GM18511 (cell line): ENCODE results near the gene ABCB9.
A peak's percentile ranks its signal among the peaks of the same experiment; 100 is the strongest.
"Not testable (repeated sequence)": the region's sequence is repeated elsewhere in the genome, so short reads cannot be mapped to it uniquely, and the experiment has no call there.

Experiments used
- ATAC-seq: cut with Tn5 transposase; IDR thresholded peaks from one replicate; pipeline ENCODE4 v1.9.1; 2021; ENCODE audit warnings: mild to moderate bottlenecking, moderate library complexity; ENCODE audit not compliant: unreplicated experiment

ABCB9 gene

GRCh38 chr12:122965851-122966742 is at the start of gene ABCB9:
Gene ABCB9, minus strand, starts transcription at chr12:122966463. Its CDS starts 6,228 bp downstream, at chr12:122960235.
- ATAC-seq, result peak; percentile 80

GRCh38 chr12:123014473-123014872 is 48.2 kb upstream of the ABCB9 start:
- not testable (repeated sequence) for ATAC-seq

DNA sequence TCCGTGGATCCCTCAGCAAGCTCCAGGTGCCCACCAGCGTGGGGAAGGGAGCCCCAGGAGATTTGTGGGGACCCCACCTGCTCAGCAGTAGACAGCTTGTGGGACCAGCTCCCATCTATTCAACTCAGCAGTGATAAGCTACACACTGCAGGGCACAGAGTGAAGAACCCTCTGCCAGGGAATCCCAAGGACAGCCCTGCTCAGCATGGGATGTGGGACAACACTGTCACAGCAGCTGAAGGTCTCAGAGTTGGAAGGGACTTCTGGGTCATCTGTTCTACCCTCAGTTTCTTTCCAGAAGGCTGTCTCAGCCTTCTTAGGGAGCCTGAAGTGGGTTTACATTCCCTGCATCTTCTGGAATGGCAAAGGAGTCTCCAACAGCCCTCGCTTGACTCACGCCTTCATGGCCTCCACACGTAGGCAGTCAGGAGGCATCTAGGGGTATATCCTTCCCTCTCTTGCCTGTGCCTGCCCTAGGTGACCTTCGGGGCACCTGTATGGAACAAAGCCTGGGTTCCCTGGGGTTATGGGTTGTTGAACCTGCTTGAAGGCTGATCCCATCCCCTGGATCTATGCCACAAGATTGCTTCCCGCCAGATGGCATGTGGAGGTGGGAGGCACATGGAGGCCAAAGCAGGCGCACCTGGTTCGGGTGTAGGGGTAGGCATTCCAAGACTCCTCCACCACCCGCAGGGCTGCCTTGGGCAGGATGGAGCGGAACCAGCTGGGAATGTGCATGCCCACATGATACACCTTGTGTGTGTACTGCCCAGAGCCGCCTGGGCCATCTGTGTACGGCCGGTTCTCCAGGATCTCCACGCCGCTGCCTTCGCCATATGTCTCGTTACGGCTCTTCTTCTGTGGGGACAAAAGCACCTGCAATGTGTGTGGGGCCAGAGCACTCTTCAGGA is 47.2 kb upstream of the ABCB9 start:
- no peak for ATAC-seq

DNA sequence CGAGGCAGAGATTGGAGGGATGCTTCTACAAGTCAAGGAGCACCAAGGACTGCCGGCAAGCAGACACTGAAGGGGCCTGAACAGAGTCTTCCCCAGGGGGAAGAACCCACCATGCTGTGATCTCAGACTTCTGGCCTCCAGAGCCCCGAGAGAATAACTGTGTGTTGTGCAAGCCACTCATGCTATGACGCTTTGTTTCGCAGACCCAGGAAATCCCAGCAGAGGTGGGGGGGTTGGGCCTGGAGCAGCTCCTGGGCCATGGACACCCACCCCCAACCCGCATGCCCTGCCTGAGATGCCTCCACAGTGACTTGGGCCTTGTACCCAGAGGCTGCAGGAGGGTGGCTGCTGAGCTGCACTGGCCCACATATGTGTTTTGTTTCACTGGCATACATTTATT is 45.4 kb upstream of the ABCB9 start:
- no peak for ATAC-seq

DNA sequence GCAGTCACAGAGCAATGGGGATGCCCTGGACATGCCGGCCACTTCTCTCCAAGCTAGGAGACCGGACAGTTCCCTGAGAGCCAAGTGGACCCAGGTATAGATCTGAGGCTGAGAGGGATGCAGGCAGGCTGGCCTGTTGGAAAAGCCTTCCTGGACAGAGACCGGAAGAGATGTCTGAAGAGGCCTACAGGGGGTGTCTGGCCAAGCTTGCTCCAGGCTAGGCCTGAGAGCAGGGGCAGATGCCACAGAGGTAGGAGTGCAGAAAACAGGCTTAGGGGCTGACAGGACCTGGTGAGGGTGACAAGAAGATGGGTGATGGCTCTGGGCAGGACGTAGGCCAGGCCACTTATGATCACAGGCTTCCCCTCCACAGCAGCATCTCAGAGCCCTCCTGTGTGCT is 44.4 kb upstream of the ABCB9 start:
- no peak for ATAC-seq

GRCh38 chr12:123010110-123010509 is 43.8 kb upstream of the ABCB9 start:
- no peak for ATAC-seq

GRCh38 chr12:123006977-123007376 is 40.7 kb upstream of the ABCB9 start:
- ATAC-seq, result no peak

DNA sequence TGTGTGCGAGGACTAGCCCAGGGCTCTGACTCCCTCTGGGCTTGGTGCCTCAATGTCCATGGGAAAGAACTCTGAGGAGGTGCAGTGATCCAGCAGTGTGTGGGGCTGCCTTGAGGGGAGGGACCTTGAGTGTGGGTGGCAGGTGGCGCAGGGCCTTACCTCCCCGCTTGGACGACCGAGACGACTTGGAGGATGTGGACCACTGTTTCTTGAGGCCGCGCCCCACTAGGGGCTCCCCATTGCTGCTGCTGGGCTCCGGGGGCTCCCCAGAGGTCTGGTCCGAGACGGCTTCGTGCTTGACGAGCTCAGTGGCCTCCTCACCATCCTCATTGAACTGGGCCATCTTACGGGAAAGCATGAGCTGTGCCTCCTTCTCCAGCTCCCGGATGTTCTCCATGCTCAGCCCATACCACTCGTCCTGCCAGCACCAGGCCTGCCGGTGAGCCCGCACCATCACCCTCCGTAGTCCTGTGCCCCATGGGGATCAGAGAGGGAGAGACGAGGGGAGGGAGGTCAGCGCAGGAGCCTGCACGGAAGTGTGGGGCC is 38.9 kb upstream of the ABCB9 start:
- no peak for ATAC-seq

GRCh38 chr12:123004287-123004686 is 38.0 kb upstream of the ABCB9 start:
- ATAC-seq, result no peak

GRCh38 chr12:123003257-123003656 is 37.0 kb upstream of the ABCB9 start:
- no peak for ATAC-seq

- ATAC-seq, result no peak
Measured at GRCh38 chr12:123001464-123001863, 35.2 kb upstream of the ABCB9 start.

- ATAC-seq, result no peak
Measured at GRCh38 chr12:123000578-123000977, 34.3 kb upstream of the ABCB9 start.

- ATAC-seq, result no peak
Measured at GRCh38 chr12:122999986-123000420, 33.7 kb upstream of the ABCB9 start.

GRCh38 chr12:122999196-122999946 is 33.1 kb upstream of the ABCB9 start:
- no peak for ATAC-seq

DNA sequence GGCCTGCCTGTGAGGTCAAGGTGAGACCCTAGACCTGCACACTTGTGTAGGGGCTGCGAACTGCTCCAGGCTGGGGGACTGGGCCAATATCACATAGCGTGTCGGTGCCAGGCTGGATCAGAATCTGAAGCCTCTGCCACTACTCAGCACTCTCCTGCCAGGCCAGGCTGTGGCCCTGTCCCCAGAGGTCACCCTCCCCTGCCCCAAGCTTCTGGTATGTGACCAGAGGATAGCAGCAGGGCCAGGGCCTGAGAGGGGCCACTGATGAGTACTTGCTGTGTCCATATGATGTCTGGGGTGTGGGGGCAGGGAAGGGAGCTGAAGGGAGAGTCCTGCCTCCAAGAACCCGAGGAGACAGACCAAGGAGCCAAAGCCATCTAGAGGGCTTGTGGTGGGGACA is 32.1 kb upstream of the ABCB9 start:
- no peak for ATAC-seq

GRCh38 chr12:122997343-122998250 is 31.3 kb upstream of the ABCB9 start:
- no peak for ATAC-seq

DNA sequence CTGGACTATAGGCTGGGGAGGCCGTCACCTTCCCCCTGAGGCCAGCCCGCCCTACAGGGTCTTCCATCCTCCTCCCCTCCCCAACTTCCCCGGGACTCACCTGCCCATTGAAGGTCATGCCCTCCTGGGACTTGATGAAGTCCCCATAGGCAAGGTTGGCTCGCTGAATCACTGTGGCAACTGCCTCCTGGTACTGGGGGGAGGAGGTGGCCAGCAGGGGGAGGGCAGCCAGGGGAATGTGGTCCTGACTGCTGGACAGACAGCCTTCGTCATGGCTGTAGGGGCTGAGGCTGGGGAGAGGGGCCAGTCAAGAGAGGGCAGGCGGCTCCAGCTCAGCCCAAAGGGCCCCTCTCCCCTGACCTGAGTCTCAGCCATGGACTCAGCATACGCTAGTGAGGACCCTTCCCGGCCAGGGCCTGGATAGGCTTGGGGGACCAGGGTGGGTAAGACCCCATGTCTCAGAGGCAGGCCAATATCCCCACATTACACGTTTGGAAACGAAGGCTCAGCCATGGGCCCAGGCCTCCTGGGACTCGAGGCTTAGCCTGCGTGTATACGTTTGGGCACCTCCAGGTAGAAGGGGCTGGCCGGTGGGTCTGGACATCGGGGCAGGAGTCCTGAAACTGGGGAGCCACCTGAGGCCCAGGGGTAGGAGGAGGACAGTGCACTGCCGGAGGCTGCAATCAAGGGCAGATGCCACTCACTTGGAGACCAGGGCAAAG is 30.5 kb upstream of the ABCB9 start:
- no peak for ATAC-seq

DNA sequence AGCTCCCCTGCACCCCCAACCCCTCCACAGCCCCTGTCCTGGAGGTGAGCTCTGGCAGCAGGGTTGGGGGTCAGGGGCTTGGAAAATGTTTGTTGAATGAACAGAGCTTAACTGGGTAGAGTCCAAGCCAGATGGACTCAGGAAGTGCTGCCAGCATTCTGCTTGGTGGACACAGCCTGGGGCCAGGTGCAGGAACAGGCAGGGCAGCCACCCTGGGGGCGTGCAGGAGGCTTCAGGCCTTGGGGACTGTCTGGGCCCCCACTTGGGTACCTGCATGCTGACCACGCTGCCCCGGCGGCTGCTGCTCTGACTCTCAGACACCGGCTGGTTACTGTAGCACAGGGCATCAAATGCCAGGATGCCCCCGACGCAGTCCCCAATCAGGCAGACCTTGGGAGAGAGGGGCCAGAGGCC is 29.9 kb upstream of the ABCB9 start:
- ATAC-seq, result no peak
